HG03442 (cell line): ENCODE results near the gene SCAF1.
"Not testable (repeated sequence)": the region's sequence is repeated elsewhere in the genome, so short reads cannot be mapped to it uniquely, and the experiment has no call there.

Source experiments
- ATAC-seq: cut with Tn5 transposase; IDR thresholded peaks from one replicate; pipeline ENCODE4 v1.9.1; 2021; ENCODE audit warnings: mild to moderate bottlenecking, moderate library complexity; ENCODE audit not compliant: unreplicated experiment

SCAF1 gene

DNA sequence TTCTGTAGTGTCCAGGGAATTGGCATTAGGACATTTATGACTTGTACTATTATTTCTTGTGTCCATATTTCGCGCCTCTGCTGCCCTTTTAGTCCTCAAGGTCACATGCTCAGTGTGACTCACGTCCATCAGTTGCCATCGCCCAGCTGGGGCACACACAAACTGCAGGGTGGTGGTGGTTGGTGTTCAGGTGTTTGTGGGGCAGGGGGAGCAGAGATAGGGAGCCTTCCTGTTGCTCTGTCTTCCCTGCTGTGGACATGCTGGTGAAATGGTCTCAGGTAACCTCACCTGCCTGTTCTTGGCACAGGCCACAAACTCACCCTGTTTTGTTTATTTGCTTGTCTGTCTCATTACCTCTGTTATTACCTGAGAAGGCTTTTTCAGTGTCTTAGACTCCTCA is 28.6 kb upstream of the SCAF1 start:
- no peak for ATAC-seq

DNA sequence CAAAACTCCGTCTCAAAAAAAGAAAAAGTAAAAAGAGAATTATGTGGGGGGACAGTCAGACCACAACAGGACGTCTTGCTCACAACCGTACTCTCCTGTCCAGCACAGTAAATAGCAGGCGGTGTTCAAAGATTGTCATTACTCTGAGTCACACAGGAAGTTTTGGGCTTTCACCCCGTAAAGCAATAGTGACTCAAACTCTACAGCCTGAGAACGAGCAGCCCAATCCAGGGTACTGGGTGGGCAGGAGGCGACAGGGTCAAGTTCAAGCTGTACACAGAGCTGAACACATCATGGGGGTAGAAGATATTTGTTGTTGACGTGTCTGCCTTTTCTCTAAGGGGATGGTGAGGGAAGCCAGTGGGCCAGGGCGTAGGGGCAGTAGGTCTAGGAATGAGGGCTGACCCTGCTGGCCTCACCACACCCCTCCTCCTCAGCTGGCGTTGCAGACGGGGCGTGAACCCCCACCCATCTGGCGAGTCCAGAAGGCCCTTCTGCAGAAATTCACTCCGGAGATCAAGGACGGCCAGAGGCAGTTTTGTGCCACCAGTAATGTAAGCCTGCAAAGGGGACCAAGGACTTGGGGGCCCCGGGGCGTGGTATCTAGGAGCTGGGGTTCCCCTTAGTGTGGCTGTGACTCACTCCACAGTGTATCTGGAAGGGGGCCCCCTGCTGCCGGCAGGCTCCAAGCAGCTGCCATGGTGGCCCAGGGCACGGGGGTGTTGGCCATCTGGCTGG is 27.7 kb upstream of the SCAF1 start:
- no peak for ATAC-seq

DNA sequence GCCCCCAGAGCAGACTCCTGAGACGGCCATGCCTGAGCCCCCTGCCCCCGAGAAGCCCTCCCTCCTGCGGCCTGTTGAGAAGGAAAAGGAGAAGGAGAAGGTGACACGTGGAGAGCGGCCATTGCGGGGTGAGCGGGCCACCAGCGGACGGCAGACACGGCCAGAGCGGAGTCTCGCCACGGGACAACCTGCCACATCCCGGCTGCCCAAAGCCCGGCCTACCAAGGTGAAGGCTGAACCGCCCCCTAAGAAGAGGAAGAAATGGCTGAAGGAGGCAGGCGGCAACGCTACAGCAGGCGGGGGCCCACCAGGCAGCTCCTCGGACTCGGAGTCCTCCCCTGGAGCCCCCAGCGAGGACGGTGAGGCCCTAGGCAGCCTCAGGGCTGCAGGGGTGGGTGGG is 26.1 kb upstream of the SCAF1 start:
- ATAC-seq, result no peak

DNA sequence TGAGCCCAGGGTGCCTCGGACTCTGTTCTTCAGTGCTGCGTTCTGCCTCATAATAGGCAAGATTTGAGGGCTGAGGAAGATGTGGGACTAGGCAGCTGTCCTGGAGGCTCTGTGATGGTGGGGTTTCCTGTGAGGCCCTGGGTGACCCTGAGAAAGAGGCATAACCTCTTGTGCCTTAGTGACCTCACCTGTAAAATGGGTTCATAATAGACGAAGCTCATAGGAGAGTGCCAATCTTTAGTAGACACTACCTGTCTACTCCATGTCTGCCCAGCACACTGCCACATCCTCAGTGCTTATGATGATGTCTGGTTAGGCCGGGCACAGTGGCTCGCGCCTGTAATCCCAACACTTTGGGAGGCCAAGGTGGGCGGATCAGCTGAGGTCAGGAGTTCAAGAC is 25.5 kb upstream of the SCAF1 start:
- ATAC-seq, result no peak

DNA sequence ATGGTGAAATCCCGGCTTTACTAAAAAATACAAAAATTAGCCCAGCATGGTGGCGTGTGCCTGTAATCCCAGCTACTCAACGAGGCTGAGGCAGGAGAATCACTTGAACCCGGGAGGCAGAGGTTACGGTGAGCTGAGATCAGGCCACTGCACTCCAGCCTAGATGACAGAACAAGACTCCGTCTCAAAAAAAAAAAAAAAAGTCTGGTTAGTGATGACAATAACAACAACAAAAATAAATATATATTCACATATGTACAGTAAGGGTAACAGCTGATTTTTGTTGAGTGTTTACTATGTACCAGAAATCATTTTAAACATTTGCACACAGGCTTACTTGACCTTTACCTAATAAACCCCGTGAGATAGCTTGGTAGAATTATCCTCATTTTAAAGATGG is 25.1 kb upstream of the SCAF1 start:
- no peak for ATAC-seq

DNA sequence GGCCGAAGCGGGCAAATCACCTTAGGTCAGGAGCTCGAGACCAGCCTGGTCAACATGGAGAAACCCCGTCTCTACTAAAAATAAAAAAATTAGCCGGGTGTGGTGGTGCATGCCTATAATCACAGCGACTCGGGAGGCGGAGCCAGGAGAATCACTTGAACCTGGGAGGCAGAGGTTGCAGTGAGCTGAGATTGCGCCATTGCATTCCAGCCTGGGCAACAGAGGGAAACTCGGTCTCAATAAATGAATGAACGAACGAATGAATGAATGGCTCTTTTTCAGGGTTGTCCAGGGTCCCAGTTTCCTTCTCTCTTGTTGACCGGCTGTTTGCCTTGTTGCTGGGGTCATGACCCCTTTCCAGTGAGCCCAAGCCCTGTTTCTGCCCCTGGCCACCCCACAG is 24.1 kb upstream of the SCAF1 start:
- ATAC-seq, result not testable (repeated sequence)

DNA sequence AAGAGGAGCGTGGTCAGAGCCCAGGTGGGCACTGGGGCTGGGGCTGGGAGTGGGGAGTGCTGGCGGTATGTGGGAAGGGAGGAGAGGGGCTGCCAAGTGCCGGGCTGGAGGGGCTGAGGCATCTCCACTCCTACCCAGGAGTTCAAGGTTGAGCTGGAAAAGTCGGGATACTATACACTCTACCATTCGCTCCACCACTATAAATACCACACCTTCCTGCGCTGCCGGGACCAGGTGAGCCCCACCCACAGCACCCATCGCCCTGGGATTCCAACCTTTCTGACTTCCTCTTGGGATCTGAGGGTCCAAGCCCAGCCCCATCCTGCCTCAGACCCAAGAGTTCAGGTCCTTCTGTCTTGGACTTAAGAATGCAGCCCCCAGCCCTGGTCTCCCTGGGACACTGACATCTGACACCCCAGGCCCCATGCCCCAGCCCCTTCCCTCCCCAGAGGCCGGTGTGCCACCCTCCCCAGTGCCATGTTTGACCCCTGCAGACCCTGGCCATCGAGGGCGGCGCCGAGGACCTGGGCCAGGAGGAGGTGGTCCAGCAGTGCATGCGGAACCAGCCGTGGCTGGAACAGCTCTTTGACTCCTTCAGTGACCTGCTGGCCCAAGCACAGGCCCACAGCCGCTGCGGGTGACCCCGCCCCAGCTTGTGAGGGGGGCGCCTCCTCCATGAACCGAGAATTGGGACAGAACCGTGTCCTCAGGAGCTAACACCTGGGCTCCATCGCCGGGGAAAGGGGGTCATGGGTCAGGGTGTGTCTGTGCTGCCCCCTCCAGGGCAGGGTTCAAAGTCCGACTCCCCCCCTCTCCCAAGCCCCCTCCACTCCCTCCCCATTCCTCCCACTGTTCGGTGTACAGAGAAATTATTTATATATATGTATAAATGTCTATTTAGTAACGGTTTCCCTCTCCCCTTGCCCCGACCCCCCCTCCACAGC is 16.8 kb upstream of the SCAF1 start:
- ATAC-seq, result no peak

DNA sequence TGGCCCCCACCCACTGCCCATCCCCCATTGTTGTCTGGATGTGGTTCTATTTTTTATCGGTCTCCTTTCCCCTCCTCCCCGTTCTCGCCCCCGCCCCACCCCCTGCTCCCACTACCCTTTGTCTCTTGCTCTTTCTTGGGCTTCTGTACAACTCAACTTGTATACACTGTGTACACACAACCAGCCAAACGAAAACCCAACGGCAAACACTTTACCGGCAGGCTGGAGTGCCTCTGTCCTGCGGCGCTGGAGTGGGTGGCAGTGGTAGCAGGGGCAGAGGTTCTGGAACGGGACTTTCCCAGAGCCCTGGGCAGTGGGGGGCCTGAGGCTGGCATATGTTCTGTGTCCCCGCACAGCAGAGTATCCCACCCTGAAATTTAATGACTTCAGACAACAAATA is 15.8 kb upstream of the SCAF1 start:
- no peak for ATAC-seq

DNA sequence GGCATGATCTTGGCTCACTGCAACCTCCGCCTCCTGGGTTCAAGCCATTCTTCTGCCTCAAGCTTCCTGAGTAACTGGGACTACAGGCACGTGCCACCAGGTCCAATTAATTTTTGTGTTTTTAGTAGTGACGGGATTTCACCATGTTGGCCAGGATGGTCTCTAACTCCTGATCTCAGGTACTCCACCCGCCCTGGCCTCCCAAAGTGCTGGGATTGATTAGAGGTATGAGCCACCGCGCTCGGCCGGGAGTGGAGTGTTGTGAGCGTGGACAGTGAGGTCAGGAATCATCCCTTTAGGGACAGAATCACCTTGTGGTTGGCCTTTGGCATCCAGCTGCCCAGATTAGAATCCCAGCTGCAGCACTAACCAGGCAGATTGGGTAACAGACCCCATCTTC is 12.3 kb upstream of the SCAF1 start:
- no peak for ATAC-seq

DNA sequence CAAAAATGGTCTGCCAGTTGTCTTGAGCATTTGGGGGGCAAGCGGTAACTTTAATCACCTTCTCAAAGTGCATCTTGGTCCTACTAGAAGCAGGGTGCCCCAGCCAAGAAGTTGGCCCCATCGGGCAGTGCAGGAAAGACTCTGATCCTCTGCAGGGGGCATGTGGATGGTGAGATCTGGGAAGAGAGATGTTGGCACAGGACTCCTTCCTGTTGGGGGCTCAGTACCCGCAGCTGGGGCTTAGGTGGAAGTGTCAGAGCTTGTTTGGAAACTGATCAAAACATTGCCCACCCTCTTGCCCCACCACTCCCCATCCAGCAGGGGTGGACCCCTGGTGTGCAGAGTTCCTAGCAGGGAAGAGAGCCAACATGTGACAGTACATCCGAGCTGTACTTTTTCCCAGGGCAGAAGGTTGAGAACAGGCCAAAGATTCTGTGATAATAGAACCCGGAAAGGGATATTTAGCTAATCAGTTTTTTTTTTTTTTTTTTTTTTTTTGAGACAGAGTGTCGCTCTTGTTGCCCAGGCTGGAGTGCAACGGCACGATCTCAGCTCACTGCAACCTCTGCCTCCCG is 10.9 kb upstream of the SCAF1 start:
- no peak for ATAC-seq

DNA sequence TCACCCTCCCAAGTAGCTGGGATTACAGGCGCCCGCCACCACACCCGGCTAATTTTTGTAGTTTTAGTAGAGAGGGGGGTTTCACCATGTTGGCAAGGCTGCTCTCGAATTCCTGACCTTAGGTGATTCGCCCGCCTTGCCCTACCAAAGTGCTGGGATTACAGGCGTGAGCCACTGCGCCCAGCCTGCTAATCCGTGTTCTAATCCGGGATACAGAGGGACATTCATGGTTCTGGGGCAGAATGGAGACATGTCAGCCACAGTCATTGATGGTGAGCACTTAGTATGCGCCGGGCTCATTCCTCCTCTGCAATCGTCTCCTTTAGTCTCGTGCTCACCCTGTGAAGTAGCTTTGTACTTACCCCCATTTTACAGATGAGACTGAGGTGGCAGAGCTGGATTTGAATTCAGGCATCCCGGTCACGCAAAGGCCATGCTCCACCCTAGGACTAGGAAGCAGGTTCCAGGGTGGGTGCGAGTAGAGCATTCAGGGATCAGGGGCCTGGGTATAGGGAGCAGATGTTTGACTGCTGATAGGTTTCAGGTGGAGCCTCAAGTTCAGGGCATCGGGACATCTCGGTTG is 10.3 kb upstream of the SCAF1 start:
- no peak for ATAC-seq

DNA sequence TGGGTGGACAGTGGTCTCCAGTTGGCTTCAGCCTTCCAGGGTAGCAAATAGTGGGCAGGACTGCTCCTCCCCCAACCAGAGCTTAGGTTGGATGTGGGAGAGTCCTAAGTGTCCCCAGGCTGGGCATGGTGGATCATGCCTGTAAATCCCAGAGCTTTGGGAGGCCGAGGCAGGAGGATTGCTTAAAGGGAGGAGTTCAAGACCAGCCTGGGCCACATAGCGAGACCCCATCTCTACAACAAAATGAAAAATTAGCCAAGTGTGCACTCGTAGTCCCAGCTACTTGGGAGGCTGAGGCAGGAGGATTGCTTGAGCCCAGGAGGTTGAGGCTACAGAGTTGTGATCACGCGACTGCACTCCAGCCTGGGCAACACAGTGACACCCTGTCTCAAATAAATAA is 9.4 kb upstream of the SCAF1 start:
- no peak for ATAC-seq

DNA sequence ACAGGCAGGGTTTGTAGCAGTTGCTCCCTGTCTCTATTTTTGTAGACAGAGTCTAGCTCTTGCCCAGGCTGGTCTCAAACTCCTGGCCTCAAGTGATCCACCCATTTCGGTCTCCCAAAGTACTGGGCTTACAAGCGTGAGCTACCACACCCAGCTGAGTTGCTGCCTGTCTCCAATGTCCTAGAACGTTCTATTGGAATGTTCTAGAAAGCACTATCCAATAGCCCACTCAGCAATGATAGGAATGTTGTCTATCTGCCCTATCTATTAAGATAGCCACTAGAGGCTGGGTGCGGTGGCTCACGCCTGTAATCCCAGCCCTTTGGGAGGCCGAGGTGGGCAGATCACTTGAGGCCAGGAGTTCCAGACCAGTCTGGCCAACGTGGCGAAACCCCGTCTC is 8.7 kb upstream of the SCAF1 start:
- not testable (repeated sequence) for ATAC-seq

DNA sequence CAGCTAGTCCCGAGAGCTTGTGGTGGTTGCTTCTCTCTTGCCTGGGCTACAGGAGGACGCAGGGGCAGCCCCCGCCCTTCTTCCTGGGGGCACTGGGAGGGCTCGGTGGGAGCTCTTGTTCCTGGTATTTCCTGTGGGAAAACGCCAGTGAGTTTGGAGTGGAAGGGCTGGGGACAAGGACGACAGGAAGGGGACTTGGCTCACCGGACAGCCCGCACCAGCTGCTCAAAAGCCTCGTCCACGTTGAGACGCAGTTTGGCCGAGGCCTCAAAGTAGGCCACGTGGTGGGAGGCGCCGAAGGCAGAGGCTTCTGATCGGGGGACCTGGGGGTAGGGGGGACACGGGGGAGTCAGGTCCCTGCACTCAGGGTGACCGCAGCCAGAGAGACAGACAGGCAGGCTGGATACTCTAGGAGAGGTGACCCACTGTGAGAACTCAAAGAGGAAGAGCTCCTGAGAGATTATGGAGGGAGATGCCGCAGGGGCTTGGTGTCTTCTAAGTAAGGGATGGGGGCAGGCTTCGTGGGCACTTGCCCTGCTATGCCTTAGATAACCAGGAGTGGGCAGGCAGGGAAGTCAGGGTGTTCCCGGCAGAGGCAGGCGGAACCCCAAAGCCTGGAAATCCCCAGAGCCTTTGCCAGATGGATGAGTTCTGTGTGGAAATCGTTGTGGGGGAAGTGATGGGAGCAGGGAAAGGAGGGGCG is 6.3 kb upstream of the SCAF1 start:
- ATAC-seq, result no peak

DNA sequence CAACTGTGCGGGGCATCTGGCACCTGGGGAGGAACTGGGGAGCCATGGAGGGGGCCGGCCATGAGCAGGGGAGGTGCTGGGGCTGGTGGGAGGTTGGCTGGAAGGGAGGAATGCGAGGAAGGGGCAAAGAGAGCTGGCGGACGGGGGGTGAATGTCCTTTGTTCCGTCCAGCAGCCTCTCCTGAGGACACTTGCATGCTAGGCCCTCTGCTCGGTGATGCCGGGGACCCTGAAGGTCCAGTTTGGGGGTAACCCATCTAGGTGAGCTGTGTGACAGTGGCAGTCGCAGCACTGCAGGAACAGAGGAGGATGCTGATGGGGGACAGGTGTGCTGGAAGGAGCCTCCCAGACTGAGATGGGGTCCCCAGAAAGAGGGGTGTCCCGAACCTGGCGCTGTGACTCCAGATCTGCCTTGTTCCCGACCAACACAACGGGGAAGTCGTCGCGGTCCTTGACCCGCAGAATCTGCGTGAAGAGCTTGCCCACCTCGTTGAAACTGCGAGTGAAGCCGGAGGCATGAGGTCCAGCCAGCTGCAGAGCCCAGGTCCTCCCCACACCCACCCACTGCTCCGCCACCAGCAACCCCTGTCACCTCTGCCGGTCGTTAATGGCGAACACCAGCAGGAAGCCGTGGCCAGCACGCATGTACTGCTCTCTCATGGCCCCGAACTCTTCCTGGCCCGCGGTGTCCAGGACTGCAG is 5.6 kb upstream of the SCAF1 start:
- ATAC-seq, result no peak

DNA sequence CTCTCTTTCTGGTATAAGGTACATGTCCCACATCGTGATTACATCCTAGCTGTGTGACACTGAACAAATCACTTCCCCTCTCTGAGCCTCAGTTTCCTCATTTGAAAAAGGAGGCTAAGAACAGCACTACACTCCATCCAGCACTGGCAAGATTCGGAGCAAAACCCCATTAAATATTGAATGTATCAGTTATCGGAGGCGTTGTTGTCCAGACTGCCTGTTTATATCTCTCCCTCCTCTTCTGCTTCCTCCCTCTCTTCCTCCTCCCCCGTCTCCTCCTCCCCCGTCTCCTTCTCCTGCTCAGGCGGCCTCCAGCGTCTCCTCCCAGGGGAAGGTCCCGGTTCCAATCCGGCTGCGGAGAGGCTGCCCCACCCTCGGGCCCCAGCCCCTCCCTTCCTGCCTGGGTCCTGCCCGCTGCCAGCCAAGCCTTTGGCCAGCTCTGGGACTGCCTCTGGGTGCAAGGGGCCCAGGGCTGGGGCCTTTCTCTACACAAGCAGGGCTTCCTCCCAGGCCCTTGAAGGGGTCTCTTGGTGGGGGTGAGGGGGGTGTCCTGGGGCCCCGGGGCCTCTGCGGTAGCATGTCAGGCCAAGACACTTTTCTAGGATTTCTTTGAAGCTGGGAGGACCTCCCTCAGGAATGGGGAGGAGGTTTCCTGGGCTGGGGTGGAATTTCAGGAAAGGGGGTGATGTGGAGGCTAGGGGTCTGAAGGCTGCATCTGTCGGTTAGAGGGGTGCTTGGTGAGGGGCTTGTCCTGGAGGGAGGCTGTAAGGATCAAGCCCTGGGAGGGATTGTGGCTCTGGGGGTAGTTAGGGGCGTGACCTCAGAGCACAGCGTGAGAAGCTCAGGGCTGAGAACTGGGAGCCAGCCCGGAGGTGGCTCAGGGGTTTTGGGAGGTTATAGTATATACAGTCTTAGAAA is 3.9 kb upstream of the SCAF1 start:
- ATAC-seq, result no peak

DNA sequence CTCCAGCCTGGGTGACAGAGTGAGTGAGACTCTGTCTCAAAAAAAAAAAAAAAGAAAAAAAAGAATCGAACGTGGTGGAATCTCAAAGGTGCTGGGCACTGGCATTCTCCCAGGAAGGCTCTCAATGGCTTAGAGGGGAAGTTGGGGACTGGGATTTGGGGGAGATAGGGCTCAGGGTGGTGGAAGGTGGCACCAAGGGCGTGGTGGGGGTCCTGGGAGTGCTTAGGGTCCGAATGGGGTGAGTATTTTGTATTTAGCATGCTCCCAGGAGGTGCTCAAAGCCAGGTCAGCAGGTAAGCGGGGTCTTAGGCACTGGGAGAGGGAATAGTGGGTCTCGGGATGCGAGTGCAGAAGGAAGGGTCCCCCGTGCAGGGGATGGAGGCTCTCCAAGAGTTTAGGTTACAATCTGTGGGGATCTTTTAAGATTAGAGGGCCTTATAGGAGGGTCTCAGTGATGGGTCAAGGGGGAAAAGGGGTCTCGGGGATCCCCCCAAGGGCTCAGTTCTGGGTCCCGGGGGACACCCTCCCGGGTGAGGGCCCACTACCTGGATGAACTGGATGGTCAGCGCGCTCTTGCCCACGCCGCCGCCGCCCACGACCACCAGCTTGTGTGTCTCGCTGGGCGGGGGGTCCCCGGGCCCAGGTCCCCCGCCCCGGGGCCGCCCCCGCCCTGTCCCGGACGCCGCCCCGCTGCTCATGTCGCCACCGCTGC is 2.5 kb upstream of the SCAF1 start:
- no peak for ATAC-seq

DNA sequence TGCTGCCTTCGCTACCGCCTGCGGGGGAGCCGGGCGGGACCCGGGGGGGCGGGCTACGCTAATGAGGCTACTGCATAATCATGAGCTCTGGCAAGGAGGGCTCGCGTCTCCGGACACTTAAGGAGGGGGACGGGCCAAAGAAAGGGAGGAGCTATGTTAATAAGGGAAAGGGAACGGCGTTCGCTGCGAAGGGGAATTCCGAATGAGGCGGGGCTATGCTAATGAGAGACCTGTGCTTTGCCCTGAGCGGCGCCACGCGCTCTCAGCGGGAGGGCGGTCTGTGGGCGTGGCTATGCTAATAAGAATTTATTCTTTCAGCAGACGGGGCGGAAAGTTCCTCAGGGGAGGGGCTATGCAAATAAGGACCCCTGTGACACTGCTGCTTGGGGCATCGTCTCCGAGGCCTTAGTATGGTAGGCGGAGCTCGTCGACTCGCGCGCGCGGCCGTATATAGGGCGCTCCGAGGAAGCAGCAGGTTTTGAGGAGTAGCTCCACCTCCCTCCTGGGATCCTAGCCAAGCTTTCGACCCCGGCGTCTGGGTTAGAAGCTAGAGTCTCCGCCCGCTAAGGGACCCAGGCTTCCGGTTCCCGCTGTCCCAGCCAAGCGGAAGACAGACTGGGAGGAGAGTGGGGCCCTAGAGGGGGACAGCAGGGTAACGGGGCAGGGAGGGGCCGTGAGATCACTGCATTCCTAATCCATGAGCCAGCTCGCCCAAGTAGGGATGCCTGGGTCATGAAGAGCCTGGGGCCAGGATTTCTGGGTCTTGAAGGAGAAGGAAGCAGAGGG is 1.7 kb upstream of the SCAF1 start, which contains the start of gene RRAS:
RRAS (minus strand) TSS at position 31 of the 786 bp plus-strand sequence. CDS start 45 bp downstream, outside the sequence.
- peak; percentile 54 for ATAC-seq
